Tongue (tissue), 2 donors: Measurements from ENCODE around the gene ABCC10. TPM values are rescaled to one million over a fixed set of nuclear protein-coding genes. Genes with fewer than 3 reads are reported as not detected.
"Not testable (repeated sequence)": the region's sequence is repeated elsewhere in the genome, so short reads cannot be mapped to it uniquely, and the experiment has no call there.

ENCODE experiments used
- DNase-seq: peaks from one replicate; pipeline ENCODE4 v3.0.0-alpha.2; 2015
- total RNA-seq: library from RNA; depleted of rRNA; stranded (reverse); fragments of >200 nt; gene quantifications from one replicate; pipeline ENCODE4 v1.2.3, GENCODE V29; 2014

Gene ABCC10
- total RNA-seq, 1 donor from 2014 or later = 13.4 TPM

DNA sequence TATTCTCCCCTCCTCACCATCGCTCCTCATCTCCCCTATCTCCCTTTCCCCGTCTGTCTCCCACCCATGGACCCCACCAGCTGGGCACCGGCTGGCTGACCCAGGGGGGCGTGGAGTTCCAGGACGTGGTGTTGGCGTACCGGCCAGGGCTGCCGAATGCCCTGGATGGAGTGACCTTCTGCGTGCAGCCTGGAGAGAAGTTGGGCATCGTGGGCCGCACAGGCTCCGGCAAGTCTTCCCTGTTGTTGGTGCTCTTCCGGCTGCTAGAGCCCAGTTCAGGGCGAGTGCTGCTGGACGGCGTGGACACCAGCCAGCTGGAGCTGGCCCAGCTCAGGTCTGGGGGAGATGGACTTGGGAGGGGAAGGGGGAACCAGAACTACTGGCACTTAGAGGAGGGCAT is 20.3 kb downstream of the ABCC10 start:
- DNase-seq = no peak

DNA sequence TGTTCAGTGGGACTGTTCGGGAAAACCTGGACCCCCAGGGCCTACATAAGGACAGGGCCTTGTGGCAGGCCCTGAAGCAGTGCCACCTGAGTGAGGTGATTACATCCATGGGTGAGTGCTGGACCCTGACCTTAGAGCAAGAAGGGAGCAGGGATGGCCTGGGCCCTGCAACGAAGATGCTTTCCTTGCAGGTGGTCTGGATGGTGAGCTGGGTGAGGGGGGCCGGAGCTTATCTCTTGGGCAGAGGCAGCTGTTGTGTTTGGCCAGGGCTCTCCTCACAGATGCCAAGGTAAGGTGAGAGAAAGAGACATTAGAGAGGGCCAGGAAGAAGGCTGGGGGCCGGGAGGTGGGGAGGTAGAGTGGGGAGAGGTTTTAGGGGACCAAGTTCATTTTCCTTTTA is 21.6 kb downstream of the ABCC10 start:
- DNase-seq = no peak

DNA sequence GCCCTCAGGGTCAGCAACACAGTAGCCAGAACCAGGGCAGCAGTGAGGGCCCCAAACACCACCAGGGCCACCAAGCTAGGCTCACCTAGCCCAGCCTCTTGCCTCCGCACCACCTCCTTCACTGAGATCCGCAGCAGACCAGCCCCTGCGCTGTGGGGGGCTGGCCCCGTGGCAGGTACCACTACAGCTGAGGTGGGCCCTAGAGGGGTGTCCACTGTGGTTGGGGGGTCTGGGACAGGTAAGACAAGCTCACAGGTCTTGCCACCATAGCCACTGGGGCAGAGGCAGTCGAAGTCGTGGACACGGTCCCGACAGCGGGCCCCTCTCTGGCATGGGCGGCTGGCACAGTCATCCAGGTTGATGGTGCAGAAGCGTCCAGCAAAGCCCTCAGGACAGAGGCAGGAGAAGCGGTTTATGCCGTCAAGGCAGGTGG is 23.4 kb downstream of the ABCC10 start:
- DNase-seq = no peak

DNA sequence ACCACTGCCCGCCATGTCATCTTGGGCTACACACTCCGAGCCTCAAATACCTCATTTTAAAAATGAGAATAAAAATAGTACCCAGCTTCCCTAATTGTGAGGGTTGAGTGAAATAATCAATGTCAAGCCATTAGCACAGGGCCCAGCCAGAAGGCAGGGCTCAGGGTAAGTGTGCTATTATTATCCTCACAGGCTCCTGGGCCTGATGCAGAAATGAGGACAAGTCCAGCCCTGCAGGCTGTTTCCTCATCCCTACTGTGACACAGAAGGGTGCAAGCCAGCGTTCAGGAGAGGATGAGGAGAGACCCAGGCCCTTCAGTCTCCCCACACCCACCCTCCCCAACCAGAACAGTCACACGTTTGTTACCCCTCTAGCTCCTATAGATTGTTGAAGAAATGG is 24.0 kb downstream of the ABCC10 start:
- DNase-seq = no peak

DNA sequence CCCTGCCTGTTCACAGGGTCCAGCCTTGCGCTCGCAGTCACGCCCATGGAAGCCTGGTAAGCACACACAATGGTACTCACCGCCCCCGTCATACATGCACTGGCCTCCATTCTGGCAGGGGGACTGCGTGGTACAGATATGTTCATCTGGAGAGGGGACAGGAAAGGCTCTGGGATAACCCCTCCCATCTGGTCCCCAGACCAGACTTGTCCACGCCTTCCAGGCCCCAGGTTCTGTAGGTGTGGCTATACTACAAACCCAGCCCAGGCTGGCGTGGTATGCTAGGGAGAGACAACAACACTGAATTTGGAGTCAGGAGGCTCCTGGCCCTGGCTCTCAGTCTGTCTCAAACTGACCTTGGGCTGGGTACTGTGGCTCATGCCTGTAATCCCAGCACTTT is 24.6 kb downstream of the ABCC10 start:
- no peak for DNase-seq

DNA sequence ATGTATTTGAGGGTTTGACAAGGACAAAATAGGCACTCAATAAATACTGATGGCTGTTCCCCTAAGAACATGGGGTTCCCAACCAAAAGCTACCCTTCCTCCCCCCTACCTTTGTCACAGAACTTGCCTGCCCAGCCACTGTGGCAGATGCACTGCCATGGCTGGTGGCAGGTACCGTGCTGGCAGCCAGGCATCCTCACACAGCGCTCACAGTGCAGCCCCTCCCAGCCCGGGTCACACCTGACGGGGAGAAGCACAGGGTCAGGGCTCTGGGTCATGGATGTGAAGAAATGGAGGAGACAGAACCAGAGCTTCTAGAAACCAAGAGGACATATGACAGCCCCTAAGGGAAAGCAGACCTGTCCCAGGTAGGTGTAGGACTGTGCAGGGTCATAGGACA is 25.6 kb downstream of the ABCC10 start:
- DNase-seq = no peak

- no peak for DNase-seq
These were observed 26.5 kb downstream of the ABCC10 start for GRCh38 chr6:43453831-43454230.

GRCh38 chr6:43454290-43454695 is 27.0 kb downstream of the ABCC10 start:
- no peak for DNase-seq

GRCh38 chr6:43454696-43455530 is 27.6 kb downstream of the ABCC10 start:
- peak; percentile 86 for DNase-seq

- DNase-seq = peak; percentile 35
These were observed 28.4 kb downstream of the ABCC10 start, which contains the start of gene DLK2 for GRCh38 chr6:43455531-43456428. Gene DLK2 (minus strand): TSS chr6:43455548. CDS start chr6:43454825, 723 bp downstream.

GRCh38 chr6:43457643-43458042 is 30.3 kb downstream of the ABCC10 start:
- DNase-seq = no peak

DNA sequence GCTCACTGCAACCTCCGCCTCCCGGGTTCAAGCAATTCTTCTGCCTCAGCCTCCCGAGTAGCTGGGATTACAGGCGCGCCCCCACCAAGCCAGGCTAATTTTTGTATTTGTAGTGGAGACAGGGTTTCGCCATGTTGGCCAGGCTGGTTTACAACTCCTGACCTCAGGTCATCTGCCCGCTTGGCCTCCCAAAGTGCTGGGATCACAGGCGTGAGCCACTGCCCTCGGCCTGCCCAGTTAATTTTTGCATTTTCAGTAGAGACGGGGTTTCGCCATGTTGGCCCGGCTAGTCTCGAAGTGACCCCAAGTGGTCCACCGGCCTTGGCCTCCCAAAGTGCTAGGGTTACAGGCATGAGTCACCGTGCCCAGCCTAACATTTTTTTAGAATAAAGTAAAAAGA is 30.8 kb downstream of the ABCC10 start:
- not testable (repeated sequence) for DNase-seq

DNA sequence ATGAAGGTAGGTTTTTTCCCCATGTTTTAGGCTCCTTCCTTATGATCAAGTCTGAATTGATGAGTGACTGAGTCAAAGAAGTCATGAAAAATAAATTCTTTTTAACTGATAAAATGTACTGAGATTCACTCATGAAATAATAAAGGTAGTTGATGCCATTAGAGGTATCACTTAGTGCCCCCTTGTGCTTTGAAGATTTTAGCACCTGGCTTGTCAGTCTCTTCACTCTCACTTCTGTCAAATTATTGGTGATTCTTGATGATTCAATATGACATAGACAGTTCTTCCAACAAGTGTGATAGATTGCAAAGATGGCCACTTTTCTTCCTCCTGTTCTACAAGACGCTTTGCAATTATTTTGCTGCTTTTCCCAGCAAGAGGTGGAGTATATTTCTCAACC is 32.2 kb downstream of the ABCC10 start:
- no peak for DNase-seq

GRCh38 chr6:43460032-43460431 is 32.7 kb downstream of the ABCC10 start:
- DNase-seq = no peak

- no peak for DNase-seq
These were observed 34.6 kb downstream of the ABCC10 start for GRCh38 chr6:43461936-43462335.

DNA sequence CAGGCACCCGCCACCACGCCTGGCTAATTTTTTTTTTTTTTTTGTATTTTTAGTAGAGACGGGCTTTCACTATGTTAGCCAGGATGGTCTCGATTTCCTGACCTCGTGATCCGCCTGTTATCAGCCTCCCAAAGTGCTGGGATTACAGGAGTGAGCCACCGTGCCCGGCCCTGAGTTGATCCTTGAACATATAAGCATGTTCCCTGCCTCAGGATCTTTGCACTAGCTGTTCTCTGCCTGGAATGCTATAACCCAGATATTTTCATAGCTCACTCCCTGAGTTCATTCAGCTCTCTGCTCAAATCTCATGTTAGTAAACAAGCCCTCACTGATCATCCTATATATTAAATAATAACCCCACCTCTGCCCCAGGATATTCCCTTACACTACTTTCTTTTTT is 37.0 kb downstream of the ABCC10 start:
- DNase-seq = no peak

- DNase-seq = no peak
These were observed 38.6 kb downstream of the ABCC10 start for GRCh38 chr6:43465948-43466347.

GRCh38 chr6:43467265-43467664 is 39.9 kb downstream of the ABCC10 start:
- DNase-seq = not testable (repeated sequence)

- no peak for DNase-seq
These were observed 40.4 kb downstream of the ABCC10 start for GRCh38 chr6:43467752-43468151.

DNA sequence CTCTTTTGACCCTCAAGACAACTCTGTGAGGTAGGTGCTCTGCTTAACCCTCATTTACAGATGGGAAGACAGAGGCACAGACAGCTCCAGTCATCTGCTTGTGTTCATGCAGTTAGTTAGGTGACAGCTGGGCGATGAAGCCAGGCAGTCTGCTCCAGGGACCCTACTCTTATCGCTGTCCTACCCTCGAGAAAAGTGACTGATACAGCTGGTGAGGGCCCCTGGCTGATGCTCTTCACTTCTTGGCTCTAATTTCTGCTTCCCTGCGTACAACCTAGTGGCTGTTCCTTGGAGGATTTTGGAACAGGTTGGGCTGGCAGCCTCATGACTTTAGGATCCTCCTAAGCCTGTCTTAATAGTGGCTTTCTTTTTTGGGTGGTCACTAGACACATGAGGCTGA is 40.9 kb downstream of the ABCC10 start:
- no peak for DNase-seq

DNA sequence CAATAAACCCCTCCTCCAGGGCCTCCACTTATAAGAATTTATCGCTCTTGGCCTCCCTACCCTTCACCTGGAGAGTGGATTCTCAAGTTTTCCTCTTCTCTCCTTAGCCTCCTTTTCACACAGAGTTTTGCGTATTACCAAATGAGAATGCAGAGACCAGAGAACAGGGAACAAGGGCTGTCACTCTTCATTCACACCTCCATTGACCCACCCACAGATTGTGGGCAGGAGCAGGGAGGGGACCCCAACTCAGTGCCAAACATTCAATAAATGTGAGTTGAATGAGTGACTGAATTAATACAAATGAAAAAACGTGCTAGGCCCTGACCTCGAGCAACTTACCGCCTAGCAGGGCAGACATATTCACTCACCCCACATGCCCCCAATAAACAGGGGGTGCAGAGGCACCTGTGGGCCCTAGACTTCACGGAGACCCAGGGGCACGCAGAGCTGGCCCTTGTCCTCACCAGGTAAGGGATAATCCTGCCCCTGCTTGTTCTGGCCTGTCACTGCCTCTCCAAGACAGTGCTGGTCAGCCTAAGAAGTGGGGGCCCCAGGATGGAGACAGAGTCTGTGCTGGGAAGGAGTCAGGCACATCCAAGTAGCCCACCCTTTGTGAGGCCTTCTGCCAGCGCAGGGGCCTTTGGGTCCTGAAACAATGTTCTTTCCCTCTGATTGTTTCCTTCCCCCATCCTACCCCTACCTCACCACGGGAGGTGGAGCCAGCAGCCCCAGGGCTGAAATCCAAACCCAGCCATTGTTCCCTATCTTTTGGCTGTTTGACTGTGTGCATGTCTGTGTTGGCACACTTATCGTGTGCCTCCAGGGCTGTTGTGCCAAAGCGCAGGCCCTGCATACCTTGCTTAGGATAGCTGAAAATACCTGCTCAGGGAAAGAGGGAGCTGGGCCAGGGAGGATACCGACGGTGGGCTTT is 41.7 kb downstream of the ABCC10 start:
- DNase-seq = no peak

GRCh38 chr6:43469947-43470346 is 42.6 kb downstream of the ABCC10 start:
- DNase-seq = no peak
